H1 (cell line): ENCODE measurements around the gene KIF4A. TPM values are rescaled to one million over a fixed set of nuclear protein-coding genes. Genes with fewer than 3 reads are reported as not detected.

Source experiments
- CTCF ChIA-PET: fragments of 300-600 bp; sonication (Branson Sonifier 250); formaldehyde crosslinking; loops from one replicate; lab custom pipeline; 2021; ENCODE audit not compliant: partially characterized antibody; lab: Charles Lee
- POLR2A ChIA-PET: fragments of 300-600 bp; sonication (Branson Sonifier 250); formaldehyde crosslinking; loops from one replicate; lab custom pipeline; 2021; ENCODE audit warnings: inconsistent platforms; ENCODE audit not compliant: partially characterized antibody; lab: Charles Lee
- DNase-seq, 2 experiments: peaks; one replicate each; pipeline versions ENCODE4 v3.0.0 to v3.0.0-alpha.2; 2010 to 2022; ENCODE audit warnings: low spot score in 2 of 2, low read depth in 1 of 2, mixed read lengths in 1 of 2
- FAIRE-seq: peaks from 2 replicates; lab custom pipeline; 2011; peaks lifted over from hg19 to GRCh38; lab: Jason Lieb, UNC
- H2AFZ ChIP-seq: 2 replicates; pipeline ENCODE4 v1.8.1; 2012; ENCODE audit warnings: low read length, inconsistent platforms
- H2AK5ac ChIP-seq: 2 replicates; pipeline ENCODE4 v1.6.1; 2013; ENCODE audit warnings: low read depth, low read length
- H2BK120ac ChIP-seq: replicated peaks from 2 replicates; pipeline ENCODE3; 2013; ENCODE audit warnings: low read depth, low read length, inconsistent platforms
- H2BK12ac ChIP-seq: 2 replicates; pipeline ENCODE4 v1.6.1; 2013; ENCODE audit warnings: low read depth, low read length
- H2BK15ac ChIP-seq: 2 replicates; pipeline ENCODE4 v1.6.1; 2013; ENCODE audit warnings: low read length
- H2BK20ac ChIP-seq: 2 replicates; pipeline ENCODE4 v1.6.1; 2013; ENCODE audit warnings: low read length
- H2BK5ac ChIP-seq: 2 replicates; pipeline ENCODE4 v1.6.1; 2013; ENCODE audit warnings: low read depth, low read length
- H3K14ac ChIP-seq: 2 replicates; pipeline ENCODE4 v1.6.1; 2013; ENCODE audit warnings: inconsistent platforms; ENCODE audit not compliant: insufficient read length
- H3K18ac ChIP-seq: 2 replicates; pipeline ENCODE4 v1.6.1; 2013; ENCODE audit warnings: low read length; ENCODE audit errors: extremely low read depth
- H3K23ac ChIP-seq: 2 replicates; pipeline ENCODE4 v1.6.1; 2013; ENCODE audit warnings: inconsistent platforms; ENCODE audit not compliant: insufficient read length
- H3K23me2 ChIP-seq: 2 replicates; pipeline ENCODE4 v1.6.1; 2013; ENCODE audit warnings: low read depth, low read length
- H3K27ac ChIP-seq: 2 replicates; pipeline ENCODE4 v1.6.1; 2011; ENCODE audit warnings: low read depth, low read length, inconsistent platforms
- H3K27me3 ChIP-seq, 4 experiments: replicated peaks in 1 of 4; 1 replicate in 1 of 4; 2 replicates in 3 of 4; pipeline versions ENCODE4 v1.6.1 to v1.8.1; 2011 to 2013; ENCODE audit warnings: low read length in 3 of 4, mild to moderate bottlenecking in 3 of 4, inconsistent platforms in 2 of 4, mixed read lengths in 2 of 4, moderate library complexity in 1 of 4; ENCODE audit not compliant: control insufficient read depth in 3 of 4, insufficient read depth in 3 of 4; ENCODE audit errors: extremely low read depth in 1 of 4
- H3K36me3 ChIP-seq, 4 experiments: 2 replicates each; pipeline versions ENCODE4 v1.6.1 to v1.8.1; 2011 to 2013; ENCODE audit warnings: mild to moderate bottlenecking in 4 of 4, low read length in 3 of 4, moderate library complexity in 2 of 4, control low read depth in 1 of 4, inconsistent platforms in 1 of 4; ENCODE audit not compliant: insufficient read depth in 4 of 4, control insufficient read depth in 2 of 4
- H3K4ac ChIP-seq: replicated peaks from 2 replicates; pipeline ENCODE3; 2013; ENCODE audit warnings: low read length, low read depth, mixed read lengths, inconsistent platforms; ENCODE audit not compliant: insufficient read length
- H3K4me1 ChIP-seq, 4 experiments: replicated peaks in 1 of 4; 1 replicate in 1 of 4; 2 replicates in 3 of 4; pipeline versions ENCODE4 v1.6.1 to v1.8.1; 2011 to 2013; ENCODE audit warnings: low read length in 3 of 4, inconsistent platforms in 2 of 4, mixed read lengths in 1 of 4; ENCODE audit not compliant: insufficient read depth in 4 of 4, control insufficient read depth in 3 of 4
- H3K4me2 ChIP-seq, 2 experiments: 2 replicates each; pipeline versions ENCODE4 v1.6.1 to v1.8.1; 2011 to 2013; ENCODE audit warnings: low read depth in 2 of 2, low read length in 2 of 2, control low read depth in 1 of 2, inconsistent platforms in 1 of 2, mild to moderate bottlenecking in 1 of 2; ENCODE audit not compliant: insufficient read depth in 1 of 2
- H3K4me3 ChIP-seq, 4 experiments: fragments of 200-600, 300-600 bp in 1 of 4; sonication (generic), shearing (Covaris generic), sonication (Bioruptor Twin) in 1 of 4; 2 replicates each; pipeline versions ENCODE4 v1.5.1 to v1.8.1; 2011 to 2016; ENCODE audit warnings: low read length in 4 of 4, low read depth in 3 of 4, control low read depth in 2 of 4, inconsistent platforms in 2 of 4, mild to moderate bottlenecking in 2 of 4, mixed read lengths in 1 of 4, moderate library complexity in 1 of 4; ENCODE audit not compliant: insufficient read depth in 2 of 4; ENCODE audit errors: extremely low read depth in 1 of 4
- H3K56ac ChIP-seq: replicated peaks from 2 replicates; pipeline ENCODE3; 2013; ENCODE audit warnings: low read depth, mild to moderate bottlenecking, mixed read lengths, low read length, inconsistent platforms; ENCODE audit not compliant: insufficient read length
- H3K79me1 ChIP-seq: 2 replicates; pipeline ENCODE4 v1.6.1; 2013; ENCODE audit warnings: low read depth, low read length, control low read depth
- H3K79me2 ChIP-seq, 2 experiments: 2 replicates each; pipeline versions ENCODE4 v1.6.1 to v1.8.1; 2012 to 2013; ENCODE audit warnings: low read length in 2 of 2, mild to moderate bottlenecking in 2 of 2, inconsistent platforms in 1 of 2; ENCODE audit not compliant: insufficient read depth in 2 of 2, control insufficient read depth in 1 of 2
- H3K9ac ChIP-seq, 4 experiments: replicated peaks in 1 of 4; 1 replicate in 1 of 4; 2 replicates in 3 of 4; pipeline versions ENCODE4 v1.6.1 to v1.8.1; 2011 to 2013; ENCODE audit warnings: low read depth in 3 of 4, low read length in 3 of 4, control low read depth in 2 of 4, mild to moderate bottlenecking in 2 of 4, moderate library complexity in 2 of 4, inconsistent platforms in 1 of 4; ENCODE audit errors: extremely low read depth in 1 of 4
- H3K9me3 ChIP-seq, 2 experiments: 2 replicates each; pipeline versions ENCODE4 v1.6.1 to v1.8.1; 2012 to 2013; ENCODE audit warnings: mild to moderate bottlenecking in 2 of 2, moderate library complexity in 2 of 2, control low read depth in 1 of 2, inconsistent platforms in 1 of 2, low read depth in 1 of 2, low read length in 1 of 2, mixed read lengths in 1 of 2; ENCODE audit not compliant: insufficient read depth in 2 of 2
- H4K20me1 ChIP-seq, 2 experiments: replicated peaks in 1 of 2; 2 replicates each; pipeline versions ENCODE3 to v1.8.1; 2011 to 2013; ENCODE audit warnings: inconsistent platforms in 2 of 2, low read length in 2 of 2, mild to moderate bottlenecking in 1 of 2; ENCODE audit not compliant: insufficient read depth in 2 of 2, control insufficient read depth in 1 of 2
- H4K5ac ChIP-seq: 2 replicates; pipeline ENCODE4 v1.6.1; 2013; ENCODE audit warnings: low read length, low read depth, mixed read lengths, inconsistent platforms; ENCODE audit not compliant: insufficient read length
- H4K8ac ChIP-seq: 2 replicates; pipeline ENCODE4 v1.8.0; 2013; ENCODE audit warnings: mild to moderate bottlenecking, moderate library complexity, low read length, inconsistent platforms; ENCODE audit not compliant: insufficient read depth; ENCODE audit errors: extremely low read depth
- H4K91ac ChIP-seq: replicated peaks from 2 replicates; pipeline ENCODE3; 2013; ENCODE audit warnings: low read length, mixed read lengths, inconsistent platforms; ENCODE audit not compliant: insufficient read length
- CHD2 ChIP-seq: IDR thresholded peaks from 2 replicates; pipeline ENCODE4 v1.6.1; 2012; ENCODE audit warnings: low read length, improper control_type of control experiment
- E2F6 ChIP-seq: IDR thresholded peaks from 2 replicates; pipeline ENCODE4 v1.6.1; 2012; ENCODE audit warnings: inconsistent platforms
- FOSL1 ChIP-seq: IDR thresholded peaks from 2 replicates; pipeline ENCODE4 v1.6.1; 2011; ENCODE audit warnings: mild to moderate bottlenecking, low read depth, low read length, moderate library complexity; ENCODE audit not compliant: insufficient read depth
- KDM5A ChIP-seq: fragments of 200-600 bp; IDR thresholded peaks from 2 replicates; pipeline ENCODE4 v1.7.1; 2012; ENCODE audit warnings: mild to moderate bottlenecking, low read length, inconsistent platforms, mixed read lengths
- MAX ChIP-seq: IDR thresholded peaks from 2 replicates; pipeline ENCODE4 v1.6.1; 2012; ENCODE audit warnings: inconsistent platforms
- POLR2A ChIP-seq, 2 experiments: IDR thresholded peaks; 1 replicate in 1 of 2; 2 replicates in 1 of 2; pipeline ENCODE4 v1.6.1; 2011; ENCODE audit warnings: low read depth in 2 of 2, low read length in 2 of 2, mild to moderate bottlenecking in 2 of 2; ENCODE audit errors: control extremely low read depth in 1 of 2
- SIRT6 ChIP-seq: IDR thresholded peaks from one replicate; pipeline ENCODE4 v1.7.1; 2012; ENCODE audit warnings: low read length, inconsistent platforms
- TAF1 ChIP-seq: IDR thresholded peaks from 2 replicates; pipeline ENCODE4 v1.6.1; 2011; ENCODE audit warnings: mild to moderate bottlenecking, low read depth, low read length
- ZNF274 ChIP-seq: IDR thresholded peaks from 2 replicates; pipeline ENCODE4 v1.7.0; 2012; ENCODE audit warnings: low read length, borderline replicate concordance; ENCODE audit errors: extremely low read depth
- WGBS, 2 experiments: shearing (Covaris generic) in 1 of 2; methylation state at CpG; one replicate each; pipeline versions ENCODE4 v1.1.6 to v1.1.7; 2013 to 2015; ENCODE audit warnings: low lambda C conversion rate in 2 of 2, mixed read lengths in 2 of 2, inconsistent platforms in 1 of 2, low coverage in 1 of 2, missing lambda C conversion rate in 1 of 2; ENCODE audit not compliant: insufficient replicate concordance in 2 of 2, insufficient coverage in 1 of 2, insufficient read length in 1 of 2; ENCODE audit errors: extremely low coverage in 1 of 2, missing lambda C conversion rate in 1 of 2; 5-methylcytosine and 5-hydroxymethylcytosine counted together
- polyA plus RNA-seq, 7 experiments: library from polyadenylated mRNA; depleted of rRNA in 3 of 7; stranded (reverse) in 5 of 7; unstranded in 2 of 7; fragments of >200 nt in 5 of 7; fragments of 200-250 nt in 2 of 7; gene quantifications; 1 replicate in 5 of 7; 2 replicates in 1 of 7; 4 replicates in 1 of 7; pipeline versions ENCODE4 v1.2.1 to v1.2.3, GENCODE V29; 2011 to 2013; ENCODE audit warnings: missing spikeins in 2 of 7, mixed read lengths in 2 of 7
- total RNA-seq: library from RNA; stranded (reverse); fragmentation: NEBNext Ultra II Directional; extraction: Animal tissue kit (Norgen Biotek cat#: 25700); gene quantifications from 2 replicates; pipeline ENCODE4 v1.2.1, GENCODE V29; 2021

Gene KIF4A
- total and polyA plus RNA-seq, 2 of the 8 experiments (the other 6 are each of a cell fraction or from before 2014, with no cell fraction given): 10.9 to 35.7 TPM

GRCh38 chrX:70410921-70411320 lies 121.0 kb downstream of the KIF4A start:
- ChIA-PET CTCF (no interaction called here), POLR2A (no interaction called here)
- H2BK12ac ChIP-seq: no peak overlapping the region
- FAIRE-seq: no peak
- no peak overlapping the region for H3K4me2 ChIP-seq
- no peak overlapping the region for H3K18ac ChIP-seq
- no peaks in the 10 kb centered on the region for H3K79me2 ChIP-seq
- no peaks in the 10 kb centered on the region for H3K4me1 ChIP-seq
- H2BK15ac ChIP-seq: no peak overlapping the region
- H3K27ac ChIP-seq: no peak overlapping the region
- H3K27me3 ChIP-seq: no peaks in the 10 kb centered on the region
- no peak overlapping the region for H3K4me3 ChIP-seq
- H2BK120ac ChIP-seq: no peak overlapping the region
- no peaks in the 10 kb centered on the region for H3K9me3 ChIP-seq
- no peak overlapping the region for H3K56ac ChIP-seq
- no peaks in the 10 kb centered on the region for H3K79me1 ChIP-seq
- H3K23me2 ChIP-seq: no peaks in the 10 kb centered on the region
- H2AFZ ChIP-seq: no peak overlapping the region
- H2AK5ac ChIP-seq: no peak overlapping the region
- no peak overlapping the region for H3K4ac ChIP-seq
- H3K23ac ChIP-seq: no peak overlapping the region
- TF ChIP-seq SIRT6 (no peak), CHD2 (no peak), E2F6 (no peak), MAX (no peak), TAF1 (no peak), KDM5A (no peak), POLR2A (IDR thresholded peaks at IDR 0.05; ENCODE audit: control extremely low read depth in 1 of 2, low read depth in 2 of 2, low read length in 2 of 2) (no peak), FOSL1 (no peak), ZNF274 (no peak)
- no peak overlapping the region for H2BK20ac ChIP-seq
- H4K8ac ChIP-seq: no peak overlapping the region
- no peaks in the 10 kb centered on the region for H4K20me1 ChIP-seq
- no peak for DNase-seq
- H3K14ac ChIP-seq: no peak overlapping the region
- no peak overlapping the region for H2BK5ac ChIP-seq
- peaks cover under 1 to 21% (median 11%) of the 10 kb centered on the region in 4 experiments; a peak in 6 of 8 replicates for H3K36me3 ChIP-seq
- 71% methylated on average over 1 of the region's 2 CpGs; no CpG with 5 or more reads in 1 of the 2 experiments for WGBS, 2 experiments
- no peak overlapping the region for H4K91ac ChIP-seq
- H4K5ac ChIP-seq: no peak overlapping the region
- no peak overlapping the region for H3K9ac ChIP-seq
